K562 (cell line): ENCODE results near the gene FAM43B. TPM values are rescaled to one million over a fixed set of nuclear protein-coding genes. Genes with fewer than 3 reads are reported as not detected.

Source experiments
- ATAC-seq: fragments of 200-7000 bp; cut with Tn5 transposase; 3 replicates; pipeline ENCODE4 v1.9.1; 2020; ENCODE audit warnings: moderate library complexity
- BruUV-seq: library from RNA; stranded (reverse); fragments of 400-500 nt; replicated peaks from 2 replicates; lab custom pipeline; 2021; lab: Mats Ljungman, UMichigan
- CTCF ChIA-PET: fragments of 300-600 bp; formaldehyde crosslinking; extraction: SDS; loops from one replicate; lab custom pipeline; 2021; ENCODE audit warnings: low intra/inter-chr PET ratio; lab: Yijun Ruan, JAX
- POLR2A ChIA-PET: fragments of 300-600, 350-650 bp; sonication (Branson Sonifier 250); formaldehyde crosslinking; extraction: SDS; loops from one replicate; lab custom pipeline; 2021; ENCODE audit warnings: antibody characterized with exemption, inconsistent platforms; lab: Yijun Ruan, JAX
- DNase-seq, 4 experiments: peaks; one replicate each; pipeline versions ENCODE4 v3.0.0 to v3.0.0-alpha.2; 2011 to 2018; ENCODE audit warnings: low spot score in 3 of 4, mixed read lengths in 3 of 4; ENCODE audit errors: extremely low read depth in 1 of 4
- FAIRE-seq: peaks from 2 replicates; lab custom pipeline; 2011; peaks lifted over from hg19 to GRCh38; lab: Jason Lieb, UNC
- H2AFZ ChIP-seq: 2 replicates; pipeline ENCODE4 v1.6.0; 2011; ENCODE audit warnings: low read depth, low read length, control low read depth, inconsistent platforms
- H3K27ac ChIP-seq: fragments of 200-600 bp; 3 replicates; pipeline ENCODE4 v1.8.0; 2011; ENCODE audit warnings: low read depth, mild to moderate bottlenecking, control low read depth, inconsistent platforms, low read length, moderate library complexity, mixed read lengths; ENCODE audit errors: extremely low read depth
- H3K27me3 ChIP-seq, 2 experiments: fragments of 300-600 bp in 1 of 2; 2 replicates in 1 of 2; 3 replicates in 1 of 2; pipeline versions ENCODE4 v1.6.0 to v1.8.0; 2011; ENCODE audit warnings: inconsistent platforms in 2 of 2, low read length in 2 of 2, mild to moderate bottlenecking in 1 of 2, mixed read lengths in 1 of 2, moderate library complexity in 1 of 2; ENCODE audit not compliant: control insufficient read depth in 2 of 2, insufficient read depth in 2 of 2
- H3K36me3 ChIP-seq: fragments of 300-600 bp; 3 replicates; pipeline ENCODE4 v1.8.0; 2011; ENCODE audit warnings: mild to moderate bottlenecking, low read length, inconsistent platforms; ENCODE audit not compliant: control insufficient read depth, insufficient read depth
- H3K4me1 ChIP-seq, 2 experiments: fragments of 200-600 bp in 1 of 2; replicated peaks in 1 of 2; 2 replicates in 1 of 2; 3 replicates in 1 of 2; pipeline versions ENCODE4 v1.5.1 to v1.8.0; 2011; ENCODE audit warnings: inconsistent platforms in 2 of 2, low read length in 2 of 2, mild to moderate bottlenecking in 1 of 2, mixed read lengths in 1 of 2, moderate library complexity in 1 of 2; ENCODE audit not compliant: control insufficient read depth in 2 of 2, insufficient read depth in 2 of 2
- H3K4me2 ChIP-seq: 2 replicates; pipeline ENCODE4 v1.6.1; 2011; ENCODE audit warnings: low read length, control low read depth, inconsistent platforms, mixed read lengths; ENCODE audit not compliant: insufficient read depth
- H3K4me3 ChIP-seq: fragments of 200-600 bp; sonication (generic), shearing (Covaris generic); 2 replicates; pipeline ENCODE4 v1.5.1; 2016; ENCODE audit warnings: control low read depth, inconsistent platforms
- H3K79me2 ChIP-seq: fragments of 200-600 bp; 3 replicates; pipeline ENCODE4 v1.8.0; 2011; ENCODE audit warnings: low read length, inconsistent platforms; ENCODE audit not compliant: control insufficient read depth, insufficient read depth
- H3K9ac ChIP-seq, 2 experiments: 2 replicates each; pipeline versions ENCODE4 v1.6.0 to v1.6.1; 2011; ENCODE audit warnings: low read depth in 2 of 2, low read length in 2 of 2, control low read depth in 1 of 2, inconsistent platforms in 1 of 2, mild to moderate bottlenecking in 1 of 2, mixed read lengths in 1 of 2; ENCODE audit not compliant: insufficient read depth in 1 of 2
- H3K9me1 ChIP-seq: one replicate; pipeline ENCODE4 v1.6.0; 2011; ENCODE audit warnings: inconsistent platforms, mild to moderate bottlenecking, low read length, moderate library complexity; ENCODE audit not compliant: control insufficient read depth, insufficient read depth
- H3K9me3 ChIP-seq: replicated peaks from 2 replicates; pipeline ENCODE4 v1.5.1; 2011; ENCODE audit warnings: low read depth, low read length, inconsistent platforms; ENCODE audit not compliant: control insufficient read depth, insufficient read depth
- H4K20me1 ChIP-seq: replicated peaks from 2 replicates; pipeline ENCODE4 v1.6.1; 2011; ENCODE audit warnings: low read length, inconsistent platforms, mixed read lengths; ENCODE audit not compliant: control insufficient read depth, insufficient read depth
- BCL6 ChIP-seq: fragments of 250-450 bp; sonication (Bioruptor Pico); IDR thresholded peaks from 2 replicates; pipeline ENCODE4 v1.4.0; 2020
- BCOR ChIP-seq: fragments of 450-650 bp; IDR thresholded peaks from 2 replicates; pipeline ENCODE4 v1.6.1; 2016
- CBX2 ChIP-seq: fragments of 200-600 bp; sonication (generic); IDR thresholded peaks from one replicate; pipeline ENCODE4 v1.6.1; 2012; ENCODE audit warnings: mild to moderate bottlenecking, low read length, inconsistent platforms; ENCODE audit not compliant: insufficient read depth, poor library complexity, severe bottlenecking
- DMBX1 ChIP-seq: fragments of 250-450 bp; sonication (Bioruptor Pico); IDR thresholded peaks from 2 replicates; pipeline ENCODE4 v1.8.0; 2022; ENCODE audit warnings: inconsistent platforms, mild to moderate bottlenecking, moderate library complexity, borderline replicate concordance
- PTBP1 ChIP-seq: fragments of 200-400 bp; formaldehyde crosslinking; IDR thresholded peaks from 2 replicates; pipeline ENCODE4 v1.6.1; 2017; ENCODE audit warnings: low read depth, low read length
- SREBF1 ChIP-seq: fragments of 150-350 bp; IDR thresholded peaks from 2 replicates; pipeline ENCODE4 v1.6.1; 2014; ENCODE audit warnings: antibody characterized with exemption, low read depth, low read length, borderline replicate concordance
- VEZF1 ChIP-seq: fragments of 200-800 bp; sonication (Bioruptor generic); IDR thresholded peaks from 2 replicates; pipeline ENCODE4 v1.6.1; 2017; ENCODE audit warnings: missing genetic modification characterization, missing compliant biosample characterization
- XRCC5 ChIP-seq: fragments of 200-400 bp; formaldehyde crosslinking; IDR thresholded peaks from 2 replicates; pipeline ENCODE4 v1.6.1; 2017; ENCODE audit warnings: low read depth, mild to moderate bottlenecking, low read length
- ZBTB40 ChIP-seq, 2 experiments: fragments of 450-650 bp in 1 of 2; sonication (generic) in 1 of 2; formaldehyde crosslinking in 1 of 2; IDR thresholded peaks; 2 replicates each; pipeline versions ENCODE4 v1.7.1 to v1.9.0; 2016 to 2022; ENCODE audit warnings: inconsistent platforms in 1 of 2, mild to moderate bottlenecking in 1 of 2, missing genetic modification reagents in 1 of 2
- ZC3H11A ChIP-seq: IDR thresholded peaks from 2 replicates; pipeline ENCODE4 v1.6.1; 2012; ENCODE audit warnings: low read depth, low read length, improper control_type of control experiment
- ZNF212 ChIP-seq: fragments of 450-650 bp; formaldehyde crosslinking; IDR thresholded peaks from 2 replicates; pipeline ENCODE4 v1.4.0; 2020; ENCODE audit warnings: mild to moderate bottlenecking
- ZNF695 ChIP-seq: fragments of 450-650 bp; formaldehyde crosslinking; IDR thresholded peaks from 2 replicates; pipeline ENCODE4 v1.4.0; 2020; ENCODE audit warnings: mild to moderate bottlenecking, moderate library complexity
- ZNF79 ChIP-seq: fragments of 250-450 bp; sonication (Bioruptor Pico); IDR thresholded peaks from 2 replicates; pipeline ENCODE4 v1.4.0; 2020; ENCODE audit warnings: low read depth, mild to moderate bottlenecking, moderate library complexity
- WGBS: fragments of 100-300 bp; shearing (Covaris generic); methylation state at CpG from one replicate; pipeline ENCODE4 v1.1.6; 2016; ENCODE audit warnings: low coverage, mixed read lengths; ENCODE audit not compliant: insufficient coverage; ENCODE audit errors: missing lambda C conversion rate; 5-methylcytosine and 5-hydroxymethylcytosine counted together
- in situ Hi-C: fragments of 300-500 bp; cut with MboI; formaldehyde crosslinking; loops from 4 replicates; pipeline ENCODE4 v1.15.0; 2018; ENCODE audit warnings: inconsistent platforms, mixed read lengths
- intact Hi-C: fragments of 100-400 bp; cut with micrococcal nuclease; formaldehyde crosslinking; loops from 2 replicates; pipeline ENCODE4 v1.14.2; 2022
- polyA plus RNA-seq, 8 experiments: library from polyadenylated mRNA; depleted of rRNA in 4 of 8; stranded (reverse) in 5 of 8; unstranded in 3 of 8; fragments of >200 nt; fragmentation: Nextera tagmentation in 2 of 8; fragmentation: Illumina TruSeq in 1 of 8; extraction: Ambion mirVana in 2 of 8; extraction: Trizol in 1 of 8; gene quantifications; 2 replicates each; pipeline versions ENCODE4 v1.2.1 to v1.2.3, GENCODE V29; 2011 to 2014; ENCODE audit warnings: inconsistent platforms in 1 of 8, missing spikeins in 1 of 8
- total RNA-seq, 7 experiments: library from RNA; depleted of rRNA in 6 of 7; stranded (reverse); fragments of >200 nt in 6 of 7; fragmentation: Illumina TruSeq in 2 of 7; extraction: Trizol in 2 of 7; gene quantifications; 2 replicates each; pipeline versions ENCODE4 v1.2.1 to v1.2.3, GENCODE V29; 2011 to 2021; ENCODE audit warnings: low replicate concordance in 1 of 7

The FAM43B gene
- total and polyA plus RNA-seq, 9 of the 15 experiments (the other 6 are each of a cell fraction or from before 2014, with no cell fraction given), result not detected

- FAIRE-seq (no peak), ATAC-seq (peak; percentile 46), DNase-seq (peak in 1 of 4 experiments; percentile 28)
- H3K4me2 ChIP-seq, result no peak overlapping the region
- 0% methylated on average over 2 of the region's 2 CpGs for WGBS
- 0 out of 2 replicates have a peak, but pooled peaks cover 3% of the 10 kb centered on the region for H4K20me1 ChIP-seq
- no peaks in the 10 kb centered on the region for H3K79me2 ChIP-seq
- no peak overlapping the region for H3K9ac ChIP-seq
- no peaks in the 10 kb centered on the region for H3K36me3 ChIP-seq
- H3K27ac ChIP-seq, result no peak overlapping the region
- H3K9me1 ChIP-seq, result no peaks in the 10 kb centered on the region
- H3K4me3 ChIP-seq, result no peak overlapping the region
- peaks cover 29 to 54% of the 10 kb centered on the region in 2 experiments for H3K27me3 ChIP-seq
- BruUV-seq, result no TSS peak
- intact Hi-C loops (no loop called here), in situ Hi-C loops (no loop called here)
- CTCF ChIA-PET, result no interaction called here
- H3K4me1 ChIP-seq, result peaks cover 3 to 10% of the 10 kb centered on the region in 2 experiments; a peak in 3 of 5 replicates
- POLR2A ChIA-PET, result interaction anchor here (0.7 to 0.8 kb wide), 2 partner anchors 14 to 81 kb away, joined by 3 read pairs; no protein-coding TSS in a partner anchor
- no peaks in the 10 kb centered on the region for H3K9me3 ChIP-seq
- no peak overlapping the region for H2AFZ ChIP-seq
- 0 out of 2 replicates have a peak, but pooled peaks have one; percentile 48 for TF ChIP-seq PTBP1
- no peak for TF ChIP-seq BCL6 (CRISPR knock-in tag)
- TF ChIP-seq BCOR, result peak; percentile 97
- no peak for TF ChIP-seq ZNF79 (CRISPR knock-in tag)
- no peak for TF ChIP-seq VEZF1
- TF ChIP-seq ZNF212 (CRISPR knock-in tag), result no peak
- no peak for TF ChIP-seq ZBTB40 (IDR thresholded peaks at IDR 0.05)
- no peak for TF ChIP-seq ZBTB40 (CRISPR knock-in tag; IDR thresholded peaks at IDR 0.05)
- TF ChIP-seq DMBX1 (CRISPR knock-in tag), result no peak
- no peak for TF ChIP-seq ZNF695 (CRISPR knock-in tag)
- TF ChIP-seq ZC3H11A, result no peak
- TF ChIP-seq CBX2, result no peak
- TF ChIP-seq SREBF1, result no peak
- no peak for TF ChIP-seq XRCC5
Measured at GRCh38 chr1:20587661-20588053, 35.3 kb downstream of the FAM43B start.
